DMS53 treated with DMSO at 0.1 percent for 48 hours (cell line): ENCODE results near the gene METTL25.
A peak's percentile ranks its signal among the peaks of the same experiment; 100 is the strongest.

Experiments
- DNase-seq: peaks from one replicate; lab custom pipeline; 2025; ENCODE audit not compliant: unreplicated experiment; lab: John Stamatoyannopoulos, UW

METTL25 gene

GRCh38 chr12:82523996-82524395 is 165.7 kb downstream of the METTL25 start:
- no peak for DNase-seq

GRCh38 chr12:82524641-82525040 is 166.3 kb downstream of the METTL25 start:
- DNase-seq, result no peak

GRCh38 chr12:82525616-82526015 is 167.3 kb downstream of the METTL25 start:
- no peak for DNase-seq

GRCh38 chr12:82527165-82527780 is 168.9 kb downstream of the METTL25 start:
- peak; percentile 90 for DNase-seq
